GM23248 (cell line): Measurements from ENCODE around the gene FAM169A.
"Not testable (repeated sequence)": the region's sequence is repeated elsewhere in the genome, so short reads cannot be mapped to it uniquely, and the experiment has no call there.

Source experiments
- EZH2 ChIP-seq: fragments of 200-600 bp; sonication (generic); IDR thresholded peaks from 2 replicates; pipeline ENCODE4 v1.6.1; 2018; ENCODE audit warnings: antibody characterized with exemption, mild to moderate bottlenecking; ENCODE audit not compliant: insufficient read depth, poor library complexity, severe bottlenecking
- EZH2phosphoT487 ChIP-seq: fragments of 200-600 bp; sonication (generic); IDR thresholded peaks from 2 replicates; pipeline ENCODE4 v1.6.1; 2018; ENCODE audit warnings: antibody characterized with exemption, moderate library complexity, mild to moderate bottlenecking, low read depth; ENCODE audit not compliant: insufficient read depth

DNA sequence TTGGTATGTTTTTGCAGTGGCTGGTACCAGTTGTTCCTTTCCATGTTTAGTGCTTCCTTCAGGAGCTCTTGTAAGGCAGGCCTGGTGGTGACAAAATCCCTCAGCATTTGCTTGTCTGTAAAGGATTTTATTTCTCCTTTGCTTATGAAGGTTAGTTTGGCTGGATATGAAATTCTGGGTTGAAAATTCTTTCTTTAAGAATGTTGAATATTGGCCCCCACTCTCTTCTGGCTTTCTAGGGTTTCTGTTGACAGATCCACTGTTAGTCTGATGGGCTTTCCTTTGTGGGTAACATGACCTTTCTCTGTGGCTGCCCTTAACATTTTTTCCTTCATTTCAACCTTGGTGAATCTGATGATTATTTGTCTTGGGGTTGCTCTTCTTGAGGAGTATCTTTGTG, 43.7 kb upstream of the FAM169A start:
- TF ChIP-seq EZH2phosphoT487, EZH2: not testable (repeated sequence)
